Mammary epithelial cell (primary cell): ENCODE data around the gene HAPLN2.
"Not testable (repeated sequence)": the region's sequence is repeated elsewhere in the genome, so short reads cannot be mapped to it uniquely, and the experiment has no call there.

ENCODE experiments used
- CTCF ChIP-seq, 2 donors: IDR thresholded peaks in 1 of 2; conservative IDR thresholded peaks in 1 of 2; 2 replicates each; pipeline ENCODE4 v1.5.1; 2011 to 2012; ENCODE audit warnings: inconsistent platforms in 2 of 2, low read length in 2 of 2, mild to moderate bottlenecking in 2 of 2, control low read depth in 1 of 2, low read depth in 1 of 2; ENCODE audit not compliant: insufficient read depth in 1 of 2; ENCODE audit errors: extremely low read depth in 1 of 2
- EZH2 ChIP-seq: IDR thresholded peaks from 2 replicates; pipeline ENCODE4 v1.6.1; 2012; ENCODE audit warnings: low read length, inconsistent platforms, borderline replicate concordance

DNA sequence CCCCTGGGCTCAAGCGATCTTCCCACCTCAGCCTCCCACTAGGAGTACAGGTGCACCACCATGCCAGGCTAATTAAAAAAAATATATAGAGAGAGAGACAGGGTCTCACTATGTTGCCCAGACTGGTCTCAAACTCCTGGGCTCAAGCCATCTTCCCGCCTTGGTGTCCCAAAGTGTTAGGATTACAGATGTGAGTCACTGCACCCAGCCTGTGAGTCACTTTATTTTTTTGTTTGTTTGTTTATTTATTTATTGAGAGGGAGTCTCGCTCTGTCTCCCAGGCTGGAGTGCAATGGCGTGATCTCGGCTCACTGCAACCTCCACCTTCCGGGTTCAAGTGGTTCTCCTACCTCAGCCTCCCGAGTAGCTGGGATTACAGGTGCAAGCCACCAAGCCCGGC is 31.3 kb upstream of the HAPLN2 start:
- not testable (repeated sequence) for TF ChIP-seq CTCF (conservative IDR thresholded peaks at IDR 0.05 in 1 of 2, IDR thresholded peaks at IDR 0.05 in 1 of 2; ENCODE audit: extremely low read depth in 1 of 2, insufficient read depth in 1 of 2, low read depth in 1 of 2, low read length in 2 of 2); EZH2
